H1 (cell line): ENCODE results near the gene DGKD. TPM values are rescaled to one million over a fixed set of nuclear protein-coding genes. Genes with fewer than 3 reads are reported as not detected.

ENCODE experiments used
- CTCF ChIA-PET: fragments of 300-600 bp; sonication (Branson Sonifier 250); formaldehyde crosslinking; loops from one replicate; lab custom pipeline; 2021; ENCODE audit not compliant: partially characterized antibody; lab: Charles Lee
- POLR2A ChIA-PET: fragments of 300-600 bp; sonication (Branson Sonifier 250); formaldehyde crosslinking; loops from one replicate; lab custom pipeline; 2021; ENCODE audit warnings: inconsistent platforms; ENCODE audit not compliant: partially characterized antibody; lab: Charles Lee
- DNase-seq, 2 experiments: peaks; one replicate each; pipeline versions ENCODE4 v3.0.0 to v3.0.0-alpha.2; 2010 to 2022; ENCODE audit warnings: low spot score in 2 of 2, low read depth in 1 of 2, mixed read lengths in 1 of 2
- FAIRE-seq: peaks from 2 replicates; lab custom pipeline; 2011; peaks lifted over from hg19 to GRCh38; lab: Jason Lieb, UNC
- H2AFZ ChIP-seq: 2 replicates; pipeline ENCODE4 v1.8.1; 2012; ENCODE audit warnings: low read length, inconsistent platforms
- H2AK5ac ChIP-seq: 2 replicates; pipeline ENCODE4 v1.6.1; 2013; ENCODE audit warnings: low read depth, low read length
- H2BK120ac ChIP-seq: replicated peaks from 2 replicates; pipeline ENCODE3; 2013; ENCODE audit warnings: low read depth, low read length, inconsistent platforms
- H2BK12ac ChIP-seq: 2 replicates; pipeline ENCODE4 v1.6.1; 2013; ENCODE audit warnings: low read depth, low read length
- H2BK15ac ChIP-seq: 2 replicates; pipeline ENCODE4 v1.6.1; 2013; ENCODE audit warnings: low read length
- H2BK20ac ChIP-seq: 2 replicates; pipeline ENCODE4 v1.6.1; 2013; ENCODE audit warnings: low read length
- H2BK5ac ChIP-seq: 2 replicates; pipeline ENCODE4 v1.6.1; 2013; ENCODE audit warnings: low read depth, low read length
- H3K14ac ChIP-seq: 2 replicates; pipeline ENCODE4 v1.6.1; 2013; ENCODE audit warnings: inconsistent platforms; ENCODE audit not compliant: insufficient read length
- H3K18ac ChIP-seq: 2 replicates; pipeline ENCODE4 v1.6.1; 2013; ENCODE audit warnings: low read length; ENCODE audit errors: extremely low read depth
- H3K23ac ChIP-seq: 2 replicates; pipeline ENCODE4 v1.6.1; 2013; ENCODE audit warnings: inconsistent platforms; ENCODE audit not compliant: insufficient read length
- H3K23me2 ChIP-seq: 2 replicates; pipeline ENCODE4 v1.6.1; 2013; ENCODE audit warnings: low read depth, low read length
- H3K27ac ChIP-seq: 2 replicates; pipeline ENCODE4 v1.6.1; 2011; ENCODE audit warnings: low read depth, low read length, inconsistent platforms
- H3K27me3 ChIP-seq, 4 experiments: replicated peaks in 1 of 4; 1 replicate in 1 of 4; 2 replicates in 3 of 4; pipeline versions ENCODE4 v1.6.1 to v1.8.1; 2011 to 2013; ENCODE audit warnings: low read length in 3 of 4, mild to moderate bottlenecking in 3 of 4, inconsistent platforms in 2 of 4, mixed read lengths in 2 of 4, moderate library complexity in 1 of 4; ENCODE audit not compliant: control insufficient read depth in 3 of 4, insufficient read depth in 3 of 4; ENCODE audit errors: extremely low read depth in 1 of 4
- H3K36me3 ChIP-seq, 4 experiments: 2 replicates each; pipeline versions ENCODE4 v1.6.1 to v1.8.1; 2011 to 2013; ENCODE audit warnings: mild to moderate bottlenecking in 4 of 4, low read length in 3 of 4, moderate library complexity in 2 of 4, control low read depth in 1 of 4, inconsistent platforms in 1 of 4; ENCODE audit not compliant: insufficient read depth in 4 of 4, control insufficient read depth in 2 of 4
- H3K4ac ChIP-seq: replicated peaks from 2 replicates; pipeline ENCODE3; 2013; ENCODE audit warnings: low read length, low read depth, mixed read lengths, inconsistent platforms; ENCODE audit not compliant: insufficient read length
- H3K4me1 ChIP-seq, 4 experiments: replicated peaks in 1 of 4; 1 replicate in 1 of 4; 2 replicates in 3 of 4; pipeline versions ENCODE4 v1.6.1 to v1.8.1; 2011 to 2013; ENCODE audit warnings: low read length in 3 of 4, inconsistent platforms in 2 of 4, mixed read lengths in 1 of 4; ENCODE audit not compliant: insufficient read depth in 4 of 4, control insufficient read depth in 3 of 4
- H3K4me2 ChIP-seq, 2 experiments: 2 replicates each; pipeline versions ENCODE4 v1.6.1 to v1.8.1; 2011 to 2013; ENCODE audit warnings: low read depth in 2 of 2, low read length in 2 of 2, control low read depth in 1 of 2, inconsistent platforms in 1 of 2, mild to moderate bottlenecking in 1 of 2; ENCODE audit not compliant: insufficient read depth in 1 of 2
- H3K4me3 ChIP-seq, 4 experiments: fragments of 200-600, 300-600 bp in 1 of 4; sonication (generic), shearing (Covaris generic), sonication (Bioruptor Twin) in 1 of 4; 2 replicates each; pipeline versions ENCODE4 v1.5.1 to v1.8.1; 2011 to 2016; ENCODE audit warnings: low read length in 4 of 4, low read depth in 3 of 4, control low read depth in 2 of 4, inconsistent platforms in 2 of 4, mild to moderate bottlenecking in 2 of 4, mixed read lengths in 1 of 4, moderate library complexity in 1 of 4; ENCODE audit not compliant: insufficient read depth in 2 of 4; ENCODE audit errors: extremely low read depth in 1 of 4
- H3K56ac ChIP-seq: replicated peaks from 2 replicates; pipeline ENCODE3; 2013; ENCODE audit warnings: low read depth, mild to moderate bottlenecking, mixed read lengths, low read length, inconsistent platforms; ENCODE audit not compliant: insufficient read length
- H3K79me1 ChIP-seq: 2 replicates; pipeline ENCODE4 v1.6.1; 2013; ENCODE audit warnings: low read depth, low read length, control low read depth
- H3K79me2 ChIP-seq, 2 experiments: 2 replicates each; pipeline versions ENCODE4 v1.6.1 to v1.8.1; 2012 to 2013; ENCODE audit warnings: low read length in 2 of 2, mild to moderate bottlenecking in 2 of 2, inconsistent platforms in 1 of 2; ENCODE audit not compliant: insufficient read depth in 2 of 2, control insufficient read depth in 1 of 2
- H3K9ac ChIP-seq, 4 experiments: replicated peaks in 1 of 4; 1 replicate in 1 of 4; 2 replicates in 3 of 4; pipeline versions ENCODE4 v1.6.1 to v1.8.1; 2011 to 2013; ENCODE audit warnings: low read depth in 3 of 4, low read length in 3 of 4, control low read depth in 2 of 4, mild to moderate bottlenecking in 2 of 4, moderate library complexity in 2 of 4, inconsistent platforms in 1 of 4; ENCODE audit errors: extremely low read depth in 1 of 4
- H3K9me3 ChIP-seq, 2 experiments: 2 replicates each; pipeline versions ENCODE4 v1.6.1 to v1.8.1; 2012 to 2013; ENCODE audit warnings: mild to moderate bottlenecking in 2 of 2, moderate library complexity in 2 of 2, control low read depth in 1 of 2, inconsistent platforms in 1 of 2, low read depth in 1 of 2, low read length in 1 of 2, mixed read lengths in 1 of 2; ENCODE audit not compliant: insufficient read depth in 2 of 2
- H4K20me1 ChIP-seq, 2 experiments: replicated peaks in 1 of 2; 2 replicates each; pipeline versions ENCODE3 to v1.8.1; 2011 to 2013; ENCODE audit warnings: inconsistent platforms in 2 of 2, low read length in 2 of 2, mild to moderate bottlenecking in 1 of 2; ENCODE audit not compliant: insufficient read depth in 2 of 2, control insufficient read depth in 1 of 2
- H4K5ac ChIP-seq: 2 replicates; pipeline ENCODE4 v1.6.1; 2013; ENCODE audit warnings: low read length, low read depth, mixed read lengths, inconsistent platforms; ENCODE audit not compliant: insufficient read length
- H4K8ac ChIP-seq: 2 replicates; pipeline ENCODE4 v1.8.0; 2013; ENCODE audit warnings: mild to moderate bottlenecking, moderate library complexity, low read length, inconsistent platforms; ENCODE audit not compliant: insufficient read depth; ENCODE audit errors: extremely low read depth
- H4K91ac ChIP-seq: replicated peaks from 2 replicates; pipeline ENCODE3; 2013; ENCODE audit warnings: low read length, mixed read lengths, inconsistent platforms; ENCODE audit not compliant: insufficient read length
- ASH2L ChIP-seq: fragments of 200-600, 300-600 bp; sonication (generic); IDR thresholded peaks from one replicate; pipeline ENCODE4 v1.7.1; 2017; ENCODE audit warnings: low read length
- GABPA ChIP-seq: IDR thresholded peaks from 2 replicates; pipeline ENCODE4 v1.6.1; 2011; ENCODE audit warnings: mild to moderate bottlenecking, low read length, moderate library complexity, borderline replicate concordance; ENCODE audit not compliant: insufficient read depth
- GTF2F1 ChIP-seq: IDR thresholded peaks from 2 replicates; pipeline ENCODE4 v1.6.1; 2012; ENCODE audit warnings: low read depth, low read length, improper control_type of control experiment, borderline replicate concordance
- JUN ChIP-seq: IDR thresholded peaks from 2 replicates; pipeline ENCODE4 v1.6.1; 2011; ENCODE audit warnings: low read depth, mild to moderate bottlenecking, improper control_type of control experiment, low read length
- NANOG ChIP-seq: IDR thresholded peaks from 2 replicates; pipeline ENCODE4 v1.6.1; 2011; ENCODE audit warnings: low read length, low read depth, mild to moderate bottlenecking, inconsistent platforms; ENCODE audit not compliant: insufficient read depth, poor library complexity, severe bottlenecking
- POU5F1 ChIP-seq: IDR thresholded peaks from 2 replicates; pipeline ENCODE4 v1.6.1; 2011; ENCODE audit warnings: low read depth, mild to moderate bottlenecking, low read length, moderate library complexity
- SIN3A ChIP-seq, 2 experiments: IDR thresholded peaks in 1 of 2; conservative IDR thresholded peaks in 1 of 2; 2 replicates each; pipeline ENCODE4 v1.6.1; 2011 to 2012; ENCODE audit warnings: low read length in 2 of 2, improper control_type of control experiment in 1 of 2, low read depth in 1 of 2, mild to moderate bottlenecking in 1 of 2
- SP1 ChIP-seq: IDR thresholded peaks from 2 replicates; pipeline ENCODE4 v1.6.1; 2011; ENCODE audit warnings: low read depth, low read length
- SP2 ChIP-seq: IDR thresholded peaks from 2 replicates; pipeline ENCODE4 v1.6.1; 2012; ENCODE audit warnings: mild to moderate bottlenecking, low read length, inconsistent platforms
- TAF1 ChIP-seq: IDR thresholded peaks from 2 replicates; pipeline ENCODE4 v1.6.1; 2011; ENCODE audit warnings: mild to moderate bottlenecking, low read depth, low read length
- TCF12 ChIP-seq: IDR thresholded peaks from 2 replicates; pipeline ENCODE4 v1.6.1; 2011; ENCODE audit warnings: low read depth, mild to moderate bottlenecking, low read length
- WGBS, 2 experiments: shearing (Covaris generic) in 1 of 2; methylation state at CpG; one replicate each; pipeline versions ENCODE4 v1.1.6 to v1.1.7; 2013 to 2015; ENCODE audit warnings: low lambda C conversion rate in 2 of 2, mixed read lengths in 2 of 2, inconsistent platforms in 1 of 2, low coverage in 1 of 2, missing lambda C conversion rate in 1 of 2; ENCODE audit not compliant: insufficient replicate concordance in 2 of 2, insufficient coverage in 1 of 2, insufficient read length in 1 of 2; ENCODE audit errors: extremely low coverage in 1 of 2, missing lambda C conversion rate in 1 of 2; 5-methylcytosine and 5-hydroxymethylcytosine counted together
- polyA plus RNA-seq, 7 experiments: library from polyadenylated mRNA; depleted of rRNA in 3 of 7; stranded (reverse) in 5 of 7; unstranded in 2 of 7; fragments of >200 nt in 5 of 7; fragments of 200-250 nt in 2 of 7; gene quantifications; 1 replicate in 5 of 7; 2 replicates in 1 of 7; 4 replicates in 1 of 7; pipeline versions ENCODE4 v1.2.1 to v1.2.3, GENCODE V29; 2011 to 2013; ENCODE audit warnings: missing spikeins in 2 of 7, mixed read lengths in 2 of 7
- total RNA-seq: library from RNA; stranded (reverse); fragmentation: NEBNext Ultra II Directional; extraction: Animal tissue kit (Norgen Biotek cat#: 25700); gene quantifications from 2 replicates; pipeline ENCODE4 v1.2.1, GENCODE V29; 2021

Gene DGKD
- total and polyA plus RNA-seq, 2 of the 8 experiments (the other 6 are each of a cell fraction or from before 2014, with no cell fraction given) = 7.7 to 30.9 TPM

DNA sequence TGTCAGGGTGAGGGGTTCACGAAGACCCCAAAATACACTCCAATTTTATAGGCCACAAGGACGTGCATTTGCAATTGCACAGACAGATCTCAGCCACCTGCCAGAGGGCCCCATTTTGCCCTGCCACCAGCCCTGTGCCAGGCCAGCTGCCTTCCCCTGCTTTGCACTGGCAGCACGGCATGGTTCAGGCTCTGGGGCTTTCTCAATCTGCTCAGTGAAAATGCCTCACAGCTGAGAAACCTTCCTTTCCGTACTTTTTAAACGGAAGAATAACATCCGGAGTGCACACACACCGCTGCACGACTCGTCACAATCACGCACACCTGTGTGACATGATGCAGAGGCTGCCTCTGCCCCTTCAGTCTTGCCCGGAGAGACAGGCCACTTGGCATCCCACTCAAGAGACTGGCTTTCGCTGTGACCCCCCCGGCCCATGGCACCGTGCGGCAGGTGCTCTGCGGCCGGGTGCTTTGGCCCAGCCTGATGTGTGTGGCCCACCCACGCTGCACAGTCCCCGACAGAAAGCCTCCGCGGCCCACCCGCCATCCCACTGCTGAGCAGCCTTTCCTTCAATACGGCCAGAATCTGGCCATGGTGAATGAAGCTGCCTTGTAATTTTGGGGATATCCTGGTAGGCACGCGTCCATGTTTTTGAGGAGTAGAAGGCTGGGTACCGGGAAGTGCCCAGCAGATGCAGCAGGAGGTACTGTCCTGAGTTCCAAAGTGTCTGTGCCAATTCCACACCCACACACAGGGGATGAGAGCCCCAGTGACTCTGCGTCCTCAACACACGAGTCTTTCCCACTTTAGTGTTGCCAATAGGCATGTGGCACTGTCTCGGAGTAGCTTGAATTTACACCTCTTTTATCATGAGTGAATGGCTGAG lies 123.5 kb downstream of the DGKD start:
- Histone ChIP-seq H3K23me2 (no peaks in the 10 kb centered on the region), H3K56ac (no peak overlapping the region), H3K36me3 (peaks cover 0 to 5% (median 0%) of the 10 kb centered on the region in 4 experiments; a peak in 3 of 8 replicates), H3K79me1 (no peaks in the 10 kb centered on the region), H3K9me3 (peaks cover 3% of the 10 kb centered on the region in 2 experiments), H2BK15ac (no peak overlapping the region), H3K23ac (no peak overlapping the region), H2BK12ac (no peak overlapping the region), H3K9ac (no peak overlapping the region), H4K20me1 (peaks cover 0 to 3% of the 10 kb centered on the region in 2 experiments), H3K14ac (no peak overlapping the region), H3K4me2 (no peak overlapping the region), H3K4ac (no peak overlapping the region), H4K5ac (no peak overlapping the region), H2AFZ (no peak overlapping the region), H2BK120ac (no peak overlapping the region), H4K91ac (no peak overlapping the region), H2BK5ac (no peak overlapping the region), H3K4me3 (no peak overlapping the region), H3K27ac (no peak overlapping the region), H4K8ac (no peak overlapping the region), H3K79me2 (no peaks in the 10 kb centered on the region), H3K27me3 (no peaks in the 10 kb centered on the region), H2BK20ac (no peak overlapping the region), H2AK5ac (no peak overlapping the region), H3K4me1 (peaks cover 0 to 6% (median 0%) of the 10 kb centered on the region in 4 experiments; a peak in 2 of 7 replicates), H3K18ac (no peak overlapping the region)
- DNase-seq (no peak), FAIRE-seq (no peak)
- POLR2A ChIA-PET = interaction anchor here (0.8 kb wide), 2 partner anchors 15 to 61 kb away, joined by 3 read pairs; no protein-coding TSS in a partner anchor
- 91% methylated on average over 27 of the region's 29 CpGs; no CpG with 5 or more reads in 1 of the 2 experiments for WGBS, 2 experiments
- TF ChIP-seq POU5F1 (no peak), GABPA (no peak), SIN3A (conservative IDR thresholded peaks at IDR 0.05 in 1 of 2, IDR thresholded peaks at IDR 0.05 in 1 of 2; ENCODE audit: low read depth in 1 of 2, low read length in 2 of 2) (no peak), SP1 (no peak), JUN (no peak), ASH2L (no peak), SP2 (no peak), GTF2F1 (no peak), TCF12 (no peak), TAF1 (no peak), NANOG (no peak)
- CTCF ChIA-PET = interaction anchor here (0.7 to 1.1 kb wide), 3 partner anchors 29 to 280 kb away, joined by 3 read pairs; no protein-coding TSS in a partner anchor
